PC-3 (cell line): Measurements from ENCODE around the gene RAD51.

Experiments used
- EZH2phosphoT487 ChIP-seq: fragments of 300-600 bp; sonication (generic); IDR thresholded peaks from 2 replicates; pipeline ENCODE4 v1.6.1; 2018; ENCODE audit warnings: mild to moderate bottlenecking, antibody characterized with exemption, low read length, borderline replicate concordance
- TF ChIP-seq, protein P1 (sequence below): fragments of 300-600 bp; sonication (generic); conservative IDR thresholded peaks from 2 replicates; pipeline ENCODE4 v1.5.1; 2017; ENCODE audit warnings: antibody characterized with exemption, low read depth, mild to moderate bottlenecking, low read length

- TF ChIP-seq, protein P1, sequence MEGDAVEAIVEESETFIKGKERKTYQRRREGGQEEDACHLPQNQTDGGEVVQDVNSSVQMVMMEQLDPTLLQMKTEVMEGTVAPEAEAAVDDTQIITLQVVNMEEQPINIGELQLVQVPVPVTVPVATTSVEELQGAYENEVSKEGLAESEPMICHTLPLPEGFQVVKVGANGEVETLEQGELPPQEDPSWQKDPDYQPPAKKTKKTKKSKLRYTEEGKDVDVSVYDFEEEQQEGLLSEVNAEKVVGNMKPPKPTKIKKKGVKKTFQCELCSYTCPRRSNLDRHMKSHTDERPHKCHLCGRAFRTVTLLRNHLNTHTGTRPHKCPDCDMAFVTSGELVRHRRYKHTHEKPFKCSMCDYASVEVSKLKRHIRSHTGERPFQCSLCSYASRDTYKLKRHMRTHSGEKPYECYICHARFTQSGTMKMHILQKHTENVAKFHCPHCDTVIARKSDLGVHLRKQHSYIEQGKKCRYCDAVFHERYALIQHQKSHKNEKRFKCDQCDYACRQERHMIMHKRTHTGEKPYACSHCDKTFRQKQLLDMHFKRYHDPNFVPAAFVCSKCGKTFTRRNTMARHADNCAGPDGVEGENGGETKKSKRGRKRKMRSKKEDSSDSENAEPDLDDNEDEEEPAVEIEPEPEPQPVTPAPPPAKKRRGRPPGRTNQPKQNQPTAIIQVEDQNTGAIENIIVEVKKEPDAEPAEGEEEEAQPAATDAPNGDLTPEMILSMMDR: no peak
- TF ChIP-seq EZH2phosphoT487: no peak
Observed at GRCh38 chr15:40684381-40684780, 10.6 kb upstream of the RAD51 start.
